ENCODE data around the gene ZNF235.
"Not testable (repeated sequence)": the region's sequence is repeated elsewhere in the genome, so short reads cannot be mapped to it uniquely, and the experiment has no call there.

The ZNF235 gene

DNA sequence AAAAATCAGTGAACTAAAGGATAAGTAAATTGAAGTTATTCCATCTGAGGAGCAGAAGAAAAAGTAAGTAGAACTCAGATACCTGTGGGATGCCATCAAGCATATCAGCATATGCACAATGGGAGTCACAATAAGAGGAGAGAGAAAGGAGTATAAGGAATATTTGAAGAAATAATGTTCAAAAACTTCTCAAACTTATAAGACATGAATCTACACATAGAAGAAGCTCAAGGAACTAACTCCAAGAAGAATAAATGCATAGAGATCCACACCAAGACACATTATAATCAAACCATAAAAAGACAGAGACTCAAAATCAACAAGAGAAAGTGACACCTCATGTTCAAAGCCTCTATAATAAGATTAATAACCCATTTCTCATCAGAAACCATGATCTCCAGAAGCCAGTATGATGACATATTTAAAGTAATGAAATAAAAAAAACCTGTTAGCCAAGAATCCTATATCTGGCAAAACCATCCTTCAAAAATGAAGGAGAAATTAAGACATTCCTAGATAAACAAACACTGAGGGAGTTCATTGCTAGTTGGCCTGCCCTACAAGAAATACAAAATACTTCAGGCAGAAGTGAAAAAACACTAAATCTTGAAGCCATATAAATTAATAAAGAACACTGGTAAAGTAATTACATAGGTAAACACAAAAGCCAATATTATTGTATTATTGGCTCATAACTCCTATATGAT lies 49.0 kb downstream of the ZNF235 start:
- DNase-seq (ENCODE audit: low spot score): no peak

DNA sequence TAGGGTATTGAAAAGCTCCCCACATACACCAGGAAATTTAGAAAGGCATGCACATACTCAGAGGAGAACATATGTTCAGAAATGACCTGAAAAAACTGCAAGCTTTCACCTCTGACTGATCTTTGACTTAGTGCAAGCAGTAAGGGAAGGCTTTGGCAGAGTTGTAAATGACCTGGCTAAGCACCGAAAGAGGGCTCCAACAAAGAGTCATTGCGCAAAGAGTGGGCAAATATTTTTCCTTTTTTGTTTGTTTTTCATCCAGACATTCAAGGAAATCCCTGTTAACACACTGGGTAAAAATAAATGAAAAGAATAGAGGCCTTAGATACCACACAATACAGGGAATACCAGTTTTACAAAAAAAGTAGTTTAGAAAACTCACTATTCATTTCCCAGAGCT lies 50.3 kb downstream of the ZNF235 start:
- no peak for DNase-seq (ENCODE audit: low spot score)

- DNase-seq (ENCODE audit: low spot score): not testable (repeated sequence)
These were observed 51.4 kb downstream of the ZNF235 start for GRCh38 chr19:44253392-44253791.

GRCh38 chr19:44252332-44252731 lies 52.5 kb downstream of the ZNF235 start:
- DNase-seq (ENCODE audit: low spot score): not testable (repeated sequence)

DNA sequence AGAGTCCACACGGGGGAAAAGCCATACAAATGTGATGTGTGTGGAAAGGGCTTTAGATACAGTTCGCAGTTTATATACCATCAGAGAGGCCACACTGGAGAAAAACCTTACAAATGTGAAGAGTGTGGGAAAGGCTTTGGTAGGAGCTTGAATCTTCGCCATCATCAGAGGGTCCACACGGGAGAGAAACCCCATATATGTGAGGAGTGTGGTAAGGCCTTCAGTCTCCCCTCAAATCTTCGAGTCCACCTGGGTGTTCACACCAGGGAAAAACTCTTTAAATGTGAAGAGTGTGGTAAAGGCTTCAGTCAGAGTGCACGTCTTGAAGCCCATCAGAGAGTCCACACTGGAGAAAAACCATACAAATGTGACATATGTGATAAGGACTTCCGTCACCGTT lies 68.4 kb downstream of the ZNF235 start:
- no peak for DNase-seq (ENCODE audit: low spot score)
